GM19351 (cell line): ENCODE results near the gene UPK1B.
"Not testable (repeated sequence)": the region's sequence is repeated elsewhere in the genome, so short reads cannot be mapped to it uniquely, and the experiment has no call there.

ENCODE experiments used
- ATAC-seq: cut with Tn5 transposase; IDR thresholded peaks from one replicate; pipeline ENCODE4 v1.9.1; 2021; ENCODE audit warnings: mild to moderate bottlenecking, moderate library complexity; ENCODE audit not compliant: unreplicated experiment

The UPK1B gene

GRCh38 chr3:119173325-119173724 lies at the start of gene UPK1B:
Gene UPK1B (plus strand): TSS chr3:119173598. CDS start chr3:119186742, 13,144 bp downstream.
- no peak for ATAC-seq

- ATAC-seq = no peak
Observed at GRCh38 chr3:119125342-119125741, 48.1 kb upstream of the UPK1B start.

GRCh38 chr3:119125742-119126504 lies 47.5 kb upstream of the UPK1B start:
- no peak for ATAC-seq

GRCh38 chr3:119130291-119130690 lies 43.1 kb upstream of the UPK1B start:
- not testable (repeated sequence) for ATAC-seq

- not testable (repeated sequence) for ATAC-seq
Observed at GRCh38 chr3:119132291-119132690, 41.1 kb upstream of the UPK1B start.

GRCh38 chr3:119139360-119139759 lies 34.0 kb upstream of the UPK1B start:
- not testable (repeated sequence) for ATAC-seq

GRCh38 chr3:119140466-119140865 lies 32.9 kb upstream of the UPK1B start:
- ATAC-seq = no peak

- peak; percentile 35 for ATAC-seq
Observed at GRCh38 chr3:119145128-119145499, 28.3 kb upstream of the UPK1B start.

GRCh38 chr3:119145500-119146167 lies 27.8 kb upstream of the UPK1B start, which contains the start of gene TEX55:
Gene TEX55 (plus strand): TSS chr3:119146165. CDS start chr3:119146190, 25 bp downstream.
- peak; percentile 85 for ATAC-seq

GRCh38 chr3:119146578-119147375 lies 26.6 kb upstream of the UPK1B start:
- ATAC-seq = no peak

- no peak for ATAC-seq
Observed at GRCh38 chr3:119147494-119147893, 25.9 kb upstream of the UPK1B start.

GRCh38 chr3:119148493-119149180 lies 24.8 kb upstream of the UPK1B start:
- no peak for ATAC-seq

GRCh38 chr3:119149484-119149883 lies 23.9 kb upstream of the UPK1B start:
- no peak for ATAC-seq

- no peak for ATAC-seq
Observed at GRCh38 chr3:119156868-119157267, 16.5 kb upstream of the UPK1B start.

GRCh38 chr3:119157971-119158370 lies 15.4 kb upstream of the UPK1B start:
- no peak for ATAC-seq

- no peak for ATAC-seq
Observed at GRCh38 chr3:119160361-119160760, 13.0 kb upstream of the UPK1B start.

GRCh38 chr3:119160815-119161214 lies 12.6 kb upstream of the UPK1B start:
- no peak for ATAC-seq

- no peak for ATAC-seq
Observed at GRCh38 chr3:119161240-119161639, 12.2 kb upstream of the UPK1B start.

GRCh38 chr3:119164745-119165144 lies 8.7 kb upstream of the UPK1B start:
- not testable (repeated sequence) for ATAC-seq

GRCh38 chr3:119170821-119171220 lies 2.6 kb upstream of the UPK1B start:
- no peak for ATAC-seq
